SK-N-SH (cell line): ENCODE data around the gene EPHX1. TPM values are rescaled to one million over a fixed set of nuclear protein-coding genes. Genes with fewer than 3 reads are reported as not detected.

Source experiments
- CTCF ChIA-PET: fragments of 300-600, 350-600 bp; formaldehyde crosslinking; extraction: SDS; loops from one replicate; lab custom pipeline; 2021; lab: Yijun Ruan, JAX
- POLR2A ChIA-PET: fragments of 350-600 bp; sonication (Branson Sonifier 250); formaldehyde crosslinking; extraction: SDS; loops from one replicate; lab custom pipeline; 2020; ENCODE audit warnings: antibody characterized with exemption, inconsistent platforms; lab: Yijun Ruan, JAX
- DNase-seq: peaks from one replicate; pipeline ENCODE4 v3.0.0; 2012
- H2AFZ ChIP-seq: fragments of 200-600 bp; sonication (generic); 2 replicates; pipeline ENCODE4 v1.8.1; 2016; ENCODE audit warnings: antibody characterized with exemption, mild to moderate bottlenecking, low read depth
- H3F3A ChIP-seq: fragments of 200-600 bp; sonication (generic); replicated peaks from 2 replicates; pipeline ENCODE3; 2016; ENCODE audit warnings: antibody characterized with exemption, mild to moderate bottlenecking; ENCODE audit not compliant: insufficient read depth
- H3K27ac ChIP-seq, 2 experiments: fragments of 200-500 bp in 1 of 2; fragments of 200-600 bp in 1 of 2; sonication (Bioruptor generic) in 1 of 2; sonication (generic), shearing (Covaris generic) in 1 of 2; 2 replicates each; pipeline versions ENCODE4 v1.5.1 to v1.6.1; 2014 to 2016; ENCODE audit warnings: low read depth in 2 of 2, inconsistent platforms in 1 of 2, low read length in 1 of 2, mild to moderate bottlenecking in 1 of 2, mixed read lengths in 1 of 2
- H3K27me3 ChIP-seq: fragments of 200-600 bp; sonication (generic), shearing (Covaris generic); 2 replicates; pipeline ENCODE4 v1.6.1; 2016; ENCODE audit warnings: mixed run types; ENCODE audit not compliant: insufficient read depth
- H3K36me3 ChIP-seq, 2 experiments: fragments of 200-500 bp in 1 of 2; fragments of 200-600 bp in 1 of 2; sonication (Bioruptor generic) in 1 of 2; sonication (generic) in 1 of 2; replicated peaks in 1 of 2; 2 replicates each; pipeline versions ENCODE3 to v1.5.1; 2014 to 2016; ENCODE audit warnings: low read length in 1 of 2, mild to moderate bottlenecking in 1 of 2; ENCODE audit not compliant: insufficient read depth in 2 of 2, control insufficient read depth in 1 of 2
- H3K4me1 ChIP-seq, 2 experiments: fragments of 200-500 bp in 1 of 2; fragments of 200-600 bp in 1 of 2; sonication (Bioruptor generic) in 1 of 2; sonication (generic), shearing (Covaris generic) in 1 of 2; 2 replicates each; pipeline versions ENCODE4 v1.5.1 to v1.6.1; 2014 to 2016; ENCODE audit warnings: low read depth in 1 of 2, low read length in 1 of 2, mixed run types in 1 of 2; ENCODE audit not compliant: insufficient read depth in 2 of 2, control insufficient read depth in 1 of 2
- H3K4me2 ChIP-seq: fragments of 200-600 bp; sonication (generic), shearing (Covaris generic); 2 replicates; pipeline ENCODE4 v1.6.1; 2017; ENCODE audit warnings: mixed run types
- H3K4me3 ChIP-seq, 2 experiments: fragments of 200-500 bp in 1 of 2; fragments of 200-600 bp in 1 of 2; sonication (Bioruptor generic) in 1 of 2; sonication (generic), shearing (Covaris generic) in 1 of 2; 2 replicates each; pipeline versions ENCODE4 v1.5.1 to v1.8.1; 2014 to 2016; ENCODE audit warnings: low read depth in 2 of 2, inconsistent platforms in 1 of 2, low read length in 1 of 2, mild to moderate bottlenecking in 1 of 2, mixed read lengths in 1 of 2, moderate library complexity in 1 of 2
- H3K79me2 ChIP-seq: fragments of 200-600 bp; sonication (generic); 2 replicates; pipeline ENCODE4 v1.8.1; 2017; ENCODE audit warnings: mild to moderate bottlenecking; ENCODE audit not compliant: insufficient read depth
- H3K9ac ChIP-seq: fragments of 200-600 bp; sonication (generic); 2 replicates; pipeline ENCODE4 v1.6.1; 2017; ENCODE audit warnings: mixed run types
- H3K9me2 ChIP-seq: fragments of 200-600 bp; sonication (generic); 2 replicates; pipeline ENCODE4 v1.6.1; 2017; ENCODE audit warnings: mixed run types
- H3K9me3 ChIP-seq: fragments of 200-600 bp; sonication (generic); 2 replicates; pipeline ENCODE4 v1.6.1; 2017; ENCODE audit warnings: mixed run types, mild to moderate bottlenecking, moderate library complexity
- H4K20me1 ChIP-seq: fragments of 200-600 bp; sonication (generic); 2 replicates; pipeline ENCODE4 v1.6.1; 2017; ENCODE audit warnings: mild to moderate bottlenecking, mixed run types; ENCODE audit not compliant: insufficient read depth
- CHD2 ChIP-seq: fragments of 150-350 bp; IDR thresholded peaks from 2 replicates; pipeline ENCODE4 v1.6.1; 2018; ENCODE audit warnings: low read length; ENCODE audit not compliant: partially characterized antibody
- CTCF ChIP-seq: fragments of 200-600 bp; sonication (generic); IDR thresholded peaks from 2 replicates; pipeline ENCODE4 v1.6.1; 2017; ENCODE audit warnings: antibody characterized with exemption, mild to moderate bottlenecking, moderate library complexity
- EP300 ChIP-seq, 2 experiments: IDR thresholded peaks; 2 replicates each; pipeline versions ENCODE4 v1.4.0 to v1.6.1; 2012; ENCODE audit warnings: borderline replicate concordance in 1 of 2, low read depth in 1 of 2, low read length in 1 of 2
- EZH2phosphoT487 ChIP-seq: fragments of 200-600 bp; sonication (generic); IDR thresholded peaks from 2 replicates; pipeline ENCODE4 v1.6.1; 2017; ENCODE audit warnings: low read depth, mixed run types, mild to moderate bottlenecking, antibody characterized with exemption, moderate library complexity, borderline replicate concordance
- FOXJ3 ChIP-seq: sonication (generic); formaldehyde crosslinking; IDR thresholded peaks from 2 replicates; pipeline ENCODE4 v1.5.1; 2020; ENCODE audit warnings: mild to moderate bottlenecking, missing genetic modification reagents
- FOXM1 ChIP-seq: IDR thresholded peaks from 2 replicates; pipeline ENCODE4 v1.4.0; 2012; ENCODE audit warnings: low read depth, mild to moderate bottlenecking
- JUND ChIP-seq: IDR thresholded peaks from 2 replicates; pipeline ENCODE4 v1.4.0; 2012
- MXI1 ChIP-seq: IDR thresholded peaks from 2 replicates; pipeline ENCODE4 v1.6.1; 2012; ENCODE audit warnings: mild to moderate bottlenecking, low read depth, low read length, improper control_type of control experiment
- NFIC ChIP-seq: IDR thresholded peaks from 2 replicates; pipeline ENCODE4 v1.4.0; 2012; ENCODE audit warnings: borderline replicate concordance
- NRF1 ChIP-seq: IDR thresholded peaks from 2 replicates; pipeline ENCODE4 v1.6.1; 2012; ENCODE audit warnings: low read depth, mild to moderate bottlenecking, low read length
- PBX3 ChIP-seq: IDR thresholded peaks from 2 replicates; pipeline ENCODE4; 2012
- RCOR1 ChIP-seq: fragments of 150-350 bp; IDR thresholded peaks from 2 replicates; pipeline ENCODE4 v1.6.1; 2017; ENCODE audit warnings: antibody characterized with exemption, low read length
- RFX5 ChIP-seq: IDR thresholded peaks from 2 replicates; pipeline ENCODE4 v1.6.1; 2012; ENCODE audit warnings: mild to moderate bottlenecking, improper control_type of control experiment, low read length
- SIN3A ChIP-seq: IDR thresholded peaks from 2 replicates; pipeline ENCODE4 v1.6.1; 2012; ENCODE audit warnings: low read depth, mild to moderate bottlenecking, low read length, moderate library complexity, borderline replicate concordance
- TCF12 ChIP-seq: IDR thresholded peaks from 2 replicates; pipeline ENCODE4 v1.4.0; 2012
- YY1 ChIP-seq: IDR thresholded peaks from 2 replicates; pipeline ENCODE4 v1.4.0; 2012; ENCODE audit warnings: low read depth, mild to moderate bottlenecking
- ZBTB33 ChIP-seq: IDR thresholded peaks from 2 replicates; pipeline ENCODE4 v1.4.0; 2012; ENCODE audit warnings: low read depth, borderline replicate concordance
- WGBS: methylation state at CpG from one replicate; pipeline ENCODE4 v1.1.6; 2017; ENCODE audit warnings: low lambda C conversion rate; 5-methylcytosine and 5-hydroxymethylcytosine counted together
- polyA plus RNA-seq, 3 experiments: library from polyadenylated mRNA; depleted of rRNA; stranded (reverse); fragments of >200 nt; gene quantifications; 2 replicates each; pipeline ENCODE4 v1.2.3, GENCODE V29; 2012
- TF ChIP-seq, protein P1 (sequence below): IDR thresholded peaks from 2 replicates; pipeline ENCODE4 v1.4.0; 2012; ENCODE audit warnings: low read depth, borderline replicate concordance

The EPHX1 gene
- polyA plus RNA-seq, 1 of the 3 experiments (the other 2 are of a cell fraction), result 45.7 TPM

- peak overlapping the region; percentile 9; the same call in 1 of the 2 replicates for H3K4me2 ChIP-seq
- no peaks in the 10 kb centered on the region for H3K9me2 ChIP-seq
- H3K27me3 ChIP-seq, result no peaks in the 10 kb centered on the region
- no peak overlapping the region for H3K4me3 ChIP-seq
- H3K79me2 ChIP-seq, result no peaks in the 10 kb centered on the region
- H3K4me1 ChIP-seq, result peaks cover 33 to 34% of the 10 kb centered on the region in 2 experiments
- ChIA-PET CTCF (interaction anchor here (0.9 to 18.9 kb wide), 5 partner anchors 10 to 282 kb away, joined by 5 to 473 read pairs (median 12); partner anchors contain the start of gene SRP9), POLR2A (interaction anchor here (0.6 to 1.2 kb wide), 2 partner anchors 15 to 748 kb away, joined by 3 to 5 read pairs; partner anchors contain the start of gene SRP9)
- peak overlapping the region; percentile 47; the same call in 1 of the 2 replicates for H2AFZ ChIP-seq
- TF ChIP-seq PBX3 (no peak), FOXM1 (no peak), NFIC (no peak), SIN3A (no peak), NRF1 (no peak), TCF12 (peak; percentile 61; the same call in 1 of the 2 replicates), MXI1 (no peak)
- TF ChIP-seq, protein P1, sequence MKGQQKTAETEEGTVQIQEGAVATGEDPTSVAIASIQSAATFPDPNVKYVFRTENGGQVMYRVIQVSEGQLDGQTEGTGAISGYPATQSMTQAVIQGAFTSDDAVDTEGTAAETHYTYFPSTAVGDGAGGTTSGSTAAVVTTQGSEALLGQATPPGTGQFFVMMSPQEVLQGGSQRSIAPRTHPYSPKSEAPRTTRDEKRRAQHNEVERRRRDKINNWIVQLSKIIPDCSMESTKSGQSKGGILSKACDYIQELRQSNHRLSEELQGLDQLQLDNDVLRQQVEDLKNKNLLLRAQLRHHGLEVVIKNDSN, result no peak
- no peak for DNase-seq
- H3F3A ChIP-seq, result peaks cover 41% of the 10 kb centered on the region
- 34% methylated on average over 5 of the region's 5 CpGs for WGBS
- H3K9me3 ChIP-seq, result no peaks in the 10 kb centered on the region
- no peaks in the 10 kb centered on the region for H3K36me3 ChIP-seq
- no peaks in the 10 kb centered on the region for H4K20me1 ChIP-seq
- H3K9ac ChIP-seq, result peak overlapping the region; percentile 9; the same call in 1 of the 2 replicates
- peak overlapping the region; percentile 78 to 93 for H3K27ac ChIP-seq
These were observed 47.5 kb upstream of the EPHX1 start for GRCh38 chr1:225762444-225762843.

DNA sequence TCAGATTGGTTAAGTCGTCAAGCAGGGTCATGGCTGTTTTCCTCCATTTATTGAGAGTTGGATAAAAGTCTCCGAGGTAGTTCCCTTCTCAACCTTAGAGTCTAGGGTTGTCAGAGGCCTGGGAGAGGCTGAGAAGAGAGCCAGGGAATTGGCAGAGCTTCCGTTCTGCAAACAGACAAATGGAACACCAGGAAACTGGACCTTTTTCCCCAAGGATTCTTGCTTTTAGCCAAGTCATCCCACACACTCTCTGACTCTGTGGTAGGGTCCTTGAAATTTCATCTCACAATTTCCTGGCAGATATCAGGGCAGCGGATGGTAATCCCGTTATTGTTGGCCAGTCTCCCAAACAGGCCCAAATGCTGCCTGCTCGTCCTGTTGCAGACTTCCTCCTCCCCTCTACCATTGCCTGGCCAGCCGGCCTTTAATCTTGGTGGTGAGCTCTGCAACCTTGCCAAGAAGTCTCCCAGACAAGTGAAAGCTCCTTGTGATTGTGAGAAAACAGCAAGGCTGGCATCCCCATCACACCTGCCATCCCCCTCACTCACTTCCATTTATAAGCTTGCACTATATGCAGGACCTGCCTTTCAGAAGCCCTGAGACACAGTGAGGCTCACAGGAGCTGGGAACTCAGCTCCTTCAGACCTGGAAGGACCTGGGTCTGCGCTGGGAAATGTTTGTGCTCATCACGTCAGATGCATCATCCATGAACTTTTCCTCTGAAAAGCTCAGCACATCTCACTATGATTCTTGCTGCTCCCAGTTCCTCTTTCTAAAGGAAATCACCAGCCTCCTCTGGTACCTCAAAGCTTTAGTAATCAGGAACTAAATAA lies 46.0 kb upstream of the EPHX1 start:
- 41% methylated on average over 9 of the region's 9 CpGs for WGBS
- Histone ChIP-seq H2AFZ (peak overlapping the region; percentile 36; the same call in 1 of the 2 replicates), H3K4me1 (peaks cover 42 to 48% of the 10 kb centered on the region in 2 experiments), H3K79me2 (no peaks in the 10 kb centered on the region), H3K27ac (peak overlapping the region; percentile 72 to 93), H3K9ac (peak overlapping the region; percentile 36; the same call in 1 of the 2 replicates), H3K9me2 (no peaks in the 10 kb centered on the region), H3K36me3 (no peaks in the 10 kb centered on the region), H3K4me3 (no peak overlapping the region), H3F3A (peaks cover 44% of the 10 kb centered on the region), H3K9me3 (no peaks in the 10 kb centered on the region), H4K20me1 (no peaks in the 10 kb centered on the region), H3K4me2 (peak overlapping the region; percentile 55), H3K27me3 (no peaks in the 10 kb centered on the region)
- POLR2A ChIA-PET, result interaction anchor here (0.7 to 1.1 kb wide), 2 partner anchors 111 to 182 kb away, joined by 3 to 6 read pairs; partner anchors contain the start of gene ENAH
- DNase-seq, result no peak
- CTCF ChIA-PET, result interaction anchor here (0.9 to 18.9 kb wide), 5 partner anchors 8 to 284 kb away, joined by 3 to 473 read pairs (median 12); partner anchors contain the start of gene SRP9
- TF ChIP-seq CTCF (no peak), YY1 (no peak), FOXM1 (no peak), CHD2 (no peak), ZBTB33 (no peak), TCF12 (peak; percentile 82), FOXJ3 (CRISPR knock-in tag) (no peak), EZH2phosphoT487 (no peak), EP300 (IDR thresholded peaks at IDR 0.05; ENCODE audit: borderline replicate concordance in 1 of 2, low read depth in 1 of 2, low read length in 1 of 2) (peak in 1 of 2 experiments; percentile 53; a peak in 1 of 4 replicates), JUND (peak; percentile 56), RFX5 (no peak), NRF1 (no peak), RCOR1 (no peak)
- TF ChIP-seq, protein P1, result no peak
